Non-pigmented ciliary epithelial cell (primary cell): ENCODE measurements around the gene SPG7.
A peak's percentile ranks its signal among the peaks of the same experiment; 100 is the strongest.
"Not testable (repeated sequence)": the region's sequence is repeated elsewhere in the genome, so short reads cannot be mapped to it uniquely, and the experiment has no call there.

Experiments used
- DNase-seq: peaks from one replicate; pipeline ENCODE4 v3.0.0-alpha.2; 2010; ENCODE audit warnings: low read depth

SPG7 gene

GRCh38 chr16:89581045-89581695 lies 73.0 kb downstream of the SPG7 start:
- DNase-seq = peak; percentile 96

- DNase-seq = no peak
These were observed 73.8 kb downstream of the SPG7 start for GRCh38 chr16:89581861-89582563.

GRCh38 chr16:89582614-89583196 lies 74.5 kb downstream of the SPG7 start:
- no peak for DNase-seq

GRCh38 chr16:89583197-89583894 lies 75.1 kb downstream of the SPG7 start:
- no peak for DNase-seq

- no peak for DNase-seq
These were observed 75.9 kb downstream of the SPG7 start for GRCh38 chr16:89583895-89584644.

GRCh38 chr16:89584768-89585549 lies 76.8 kb downstream of the SPG7 start:
- DNase-seq = no peak

- no peak for DNase-seq
These were observed 78.0 kb downstream of the SPG7 start for GRCh38 chr16:89586218-89586617.

GRCh38 chr16:89586853-89587252 lies 78.7 kb downstream of the SPG7 start:
- no peak for DNase-seq

GRCh38 chr16:89587676-89588075 lies 79.5 kb downstream of the SPG7 start:
- DNase-seq = not testable (repeated sequence)

GRCh38 chr16:89588413-89589109 lies 80.4 kb downstream of the SPG7 start:
- DNase-seq = no peak

- DNase-seq = no peak
These were observed 81.2 kb downstream of the SPG7 start for GRCh38 chr16:89589241-89589926.

- no peak for DNase-seq
These were observed 85.6 kb downstream of the SPG7 start for GRCh38 chr16:89593841-89594240.

GRCh38 chr16:89595330-89596060 lies 87.3 kb downstream of the SPG7 start:
- DNase-seq = no peak

- DNase-seq = no peak
These were observed 88.0 kb downstream of the SPG7 start for GRCh38 chr16:89596061-89596689.

- no peak for DNase-seq
These were observed 88.9 kb downstream of the SPG7 start for GRCh38 chr16:89596957-89597649.

- no peak for DNase-seq
These were observed 90.0 kb downstream of the SPG7 start for GRCh38 chr16:89598199-89598598.

GRCh38 chr16:89599451-89599858 lies 91.3 kb downstream of the SPG7 start:
- DNase-seq = no peak

- no peak for DNase-seq
These were observed 91.7 kb downstream of the SPG7 start for GRCh38 chr16:89599902-89600301.
